Naive thymus-derived CD4-positive, alpha-beta T cell (primary cell): ENCODE results near the gene CFAP65. TPM values are rescaled to one million over a fixed set of nuclear protein-coding genes. Genes with fewer than 3 reads are reported as not detected.
A peak's percentile ranks its signal among the peaks of the same experiment; 100 is the strongest.

ENCODE experiments used
- ATAC-seq: fragments of 150-1000 bp; cut with Tn5 transposase; 2 replicates; pipeline ENCODE4 v1.10.0; 2021; ENCODE audit warnings: mild to moderate bottlenecking, moderate library complexity
- CTCF ChIA-PET: fragments of 350-600 bp; sonication (Branson Sonifier 250); formaldehyde crosslinking; loops from one replicate; lab custom pipeline; 2021; ENCODE audit warnings: antibody characterized with exemption; lab: Charles Lee
- POLR2A ChIA-PET: fragments of 350-600 bp; sonication (Branson Sonifier 250); formaldehyde crosslinking; loops from one replicate; lab custom pipeline; 2021; ENCODE audit warnings: antibody characterized with exemption, inconsistent platforms; lab: Charles Lee
- DNase-seq, 9 donors: peaks; one replicate each; pipeline versions ENCODE4 v3.0.0 to v3.0.0-alpha.2; 2020 to 2022; ENCODE audit warnings: mixed read lengths in 1 of 9
- H3K27ac ChIP-seq: one replicate; pipeline ENCODE4 v1.7.0; 2013; ENCODE audit warnings: mild to moderate bottlenecking, low read depth, low read length, moderate library complexity
- H3K27me3 ChIP-seq, 2 donors: one replicate each; pipeline ENCODE4 v1.7.0; 2013; ENCODE audit warnings: low read length in 2 of 2, mild to moderate bottlenecking in 2 of 2, moderate library complexity in 2 of 2; ENCODE audit not compliant: control insufficient read depth in 2 of 2, insufficient read depth in 2 of 2
- H3K36me3 ChIP-seq, 3 experiments: 1 replicate in 2 of 3; 2 replicates in 1 of 3; pipeline ENCODE4 v1.7.0; 2013; ENCODE audit warnings: low read length in 3 of 3, mild to moderate bottlenecking in 3 of 3, moderate library complexity in 1 of 3; ENCODE audit not compliant: insufficient read depth in 3 of 3, control insufficient read depth in 2 of 3
- H3K4me1 ChIP-seq, 2 donors: one replicate each; pipeline ENCODE4 v1.7.0; 2013; ENCODE audit warnings: low read length in 2 of 2, mild to moderate bottlenecking in 2 of 2, moderate library complexity in 1 of 2; ENCODE audit not compliant: control insufficient read depth in 2 of 2, insufficient read depth in 2 of 2
- H3K4me3 ChIP-seq: 2 replicates; pipeline ENCODE4 v1.7.0; 2013; ENCODE audit warnings: mild to moderate bottlenecking, low read length
- H3K9me3 ChIP-seq, 3 experiments: 1 replicate in 2 of 3; 2 replicates in 1 of 3; pipeline ENCODE4 v1.7.0; 2013; ENCODE audit warnings: low read length in 3 of 3; ENCODE audit not compliant: control insufficient read depth in 2 of 3
- H3K27ac Mint-ChIP-seq, 9 donors: one replicate each; pipeline ENCODE4 v1.8.0; 2020 to 2022; ENCODE audit warnings: mixed read lengths in 9 of 9, mild to moderate bottlenecking in 8 of 9, moderate library complexity in 5 of 9, inconsistent platforms in 2 of 9
- H3K27me3 Mint-ChIP-seq, 5 donors: one replicate each; pipeline ENCODE4 v1.8.0; 2021 to 2022; ENCODE audit warnings: mixed read lengths in 5 of 5, mild to moderate bottlenecking in 1 of 5
- H3K36me3 Mint-ChIP-seq, 5 donors: one replicate each; pipeline ENCODE4 v1.8.0; 2020 to 2022; ENCODE audit warnings: mixed read lengths in 5 of 5, mild to moderate bottlenecking in 3 of 5, inconsistent platforms in 1 of 5
- H3K4me1 Mint-ChIP-seq, 7 donors: one replicate each; pipeline ENCODE4 v1.8.0; 2020 to 2022; ENCODE audit warnings: mixed read lengths in 7 of 7, mild to moderate bottlenecking in 3 of 7, inconsistent platforms in 1 of 7
- H3K4me3 Mint-ChIP-seq, 10 donors: one replicate each; pipeline ENCODE4 v1.8.0; 2020 to 2022; ENCODE audit warnings: mild to moderate bottlenecking in 10 of 10, mixed read lengths in 10 of 10, moderate library complexity in 6 of 10, inconsistent platforms in 2 of 10
- H3K9me3 Mint-ChIP-seq, 11 donors: one replicate each; pipeline ENCODE4 v1.8.0; 2020 to 2022; ENCODE audit warnings: mixed read lengths in 11 of 11, mild to moderate bottlenecking in 4 of 11, inconsistent platforms in 1 of 11, moderate library complexity in 1 of 11
- intact Hi-C, 2 donors: fragments of 100-400 bp; cut with micrococcal nuclease; formaldehyde crosslinking; loops; one replicate each; pipeline ENCODE4 v1.15.1; 2023
- polyA plus RNA-seq, 2 donors: library from polyadenylated mRNA; unstranded; fragments of 300-500 nt; fragmentation: Illumina TruSeq; gene quantifications; one replicate each; pipeline ENCODE4 v1.2.3, GENCODE V29; 2021
- total RNA-seq, 6 experiments: library from RNA in 5 of 6; stranded (reverse) in 5 of 6; gene quantifications; 1 replicate in 5 of 6; 2 replicates in 1 of 6; pipeline ENCODE4 v1.2.3 and lab custom pipeline; 2021 to 2026

Gene CFAP65
- total and polyA plus RNA-seq, 7 experiments from 2014 or later: not detected

DNA sequence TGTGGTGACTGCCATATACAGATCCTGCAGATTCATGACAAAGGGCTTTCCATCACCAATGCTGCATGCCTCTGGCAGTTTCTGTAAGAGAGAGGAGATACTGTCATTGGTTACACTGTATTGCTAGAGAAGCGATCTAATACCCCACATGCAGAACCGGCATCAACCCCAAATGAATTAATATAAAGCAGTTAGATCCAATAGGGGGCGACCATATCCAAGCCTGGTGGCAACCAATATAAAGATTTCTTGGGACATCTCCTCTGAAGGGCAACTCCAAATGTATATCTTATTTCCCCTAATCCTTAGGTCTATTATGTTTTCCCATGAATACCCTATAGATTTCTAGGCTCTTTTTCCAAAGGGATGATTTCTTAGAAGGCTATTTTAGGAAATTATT, 36.8 kb upstream of the CFAP65 start:
- DNase-seq (no peak), ATAC-seq (no peak)
- no peak overlapping the region for H3K27ac Mint-ChIP-seq
- no peaks in the 10 kb centered on the region for H3K27me3 ChIP-seq
- no peaks in the 10 kb centered on the region for H3K4me1 Mint-ChIP-seq
- no peaks in the 10 kb centered on the region for H3K4me1 ChIP-seq
- H3K4me3 ChIP-seq: no peak overlapping the region
- H3K9me3 Mint-ChIP-seq: no peaks in the 10 kb centered on the region
- H3K36me3 ChIP-seq: peaks cover 4 to 34% (median 16%) of the 10 kb centered on the region in 3 experiments
- intact Hi-C loops: no loop called here
- no peak overlapping the region for H3K4me3 Mint-ChIP-seq
- no peaks in the 10 kb centered on the region for H3K9me3 ChIP-seq
- H3K27ac ChIP-seq: no peak overlapping the region
- no peaks in the 10 kb centered on the region for H3K27me3 Mint-ChIP-seq
- POLR2A ChIA-PET: no interaction called here
- CTCF ChIA-PET: interaction anchor here (0.6 kb wide), 1 partner anchor 471 kb away, joined by 3 read pairs; no protein-coding TSS in a partner anchor
- H3K36me3 Mint-ChIP-seq: peaks cover 2 to 37% (median 14%) of the 10 kb centered on the region in 5 donors

DNA sequence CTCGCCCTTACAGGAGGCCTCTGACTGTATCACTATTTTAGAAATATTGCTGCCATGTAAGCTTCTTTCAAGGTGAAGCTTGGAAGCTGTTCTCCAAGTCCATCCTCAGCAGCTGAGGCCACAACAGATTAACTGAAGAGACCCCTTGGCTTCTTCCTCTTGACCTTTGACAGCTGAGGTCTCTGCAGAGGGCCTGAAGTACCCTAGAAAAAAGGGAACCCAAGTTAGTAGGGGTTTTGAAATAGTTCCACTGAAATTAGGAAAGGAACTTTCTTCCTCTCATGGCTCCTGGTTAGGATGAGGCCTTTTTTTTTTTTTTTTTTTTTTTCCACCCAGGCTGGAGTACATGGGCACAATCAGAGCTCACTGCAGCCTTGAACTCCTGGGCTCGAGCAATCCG, 34.9 kb upstream of the CFAP65 start:
- Mint-ChIP-seq H3K4me1 (no peaks in the 10 kb centered on the region), H3K27me3 (no peaks in the 10 kb centered on the region), H3K36me3 (peaks cover 2 to 38% (median 14%) of the 10 kb centered on the region in 5 donors), H3K9me3 (no peaks in the 10 kb centered on the region), H3K4me3 (no peak overlapping the region), H3K27ac (no peak overlapping the region)
- DNase-seq: no peak
- ATAC-seq: no peak
- H3K9me3 ChIP-seq: no peaks in the 10 kb centered on the region
- CTCF ChIA-PET: interaction anchor here (1.1 kb wide), 1 partner anchor 18 kb away, joined by 5 read pairs; no protein-coding TSS in a partner anchor
- intact Hi-C loops: no loop called here
- H3K4me3 ChIP-seq: no peak overlapping the region
- POLR2A ChIA-PET: no interaction called here
- no peaks in the 10 kb centered on the region for H3K4me1 ChIP-seq
- peaks cover 4 to 37% (median 16%) of the 10 kb centered on the region in 3 experiments for H3K36me3 ChIP-seq
- no peak overlapping the region for H3K27ac ChIP-seq
- H3K27me3 ChIP-seq: no peaks in the 10 kb centered on the region

DNA sequence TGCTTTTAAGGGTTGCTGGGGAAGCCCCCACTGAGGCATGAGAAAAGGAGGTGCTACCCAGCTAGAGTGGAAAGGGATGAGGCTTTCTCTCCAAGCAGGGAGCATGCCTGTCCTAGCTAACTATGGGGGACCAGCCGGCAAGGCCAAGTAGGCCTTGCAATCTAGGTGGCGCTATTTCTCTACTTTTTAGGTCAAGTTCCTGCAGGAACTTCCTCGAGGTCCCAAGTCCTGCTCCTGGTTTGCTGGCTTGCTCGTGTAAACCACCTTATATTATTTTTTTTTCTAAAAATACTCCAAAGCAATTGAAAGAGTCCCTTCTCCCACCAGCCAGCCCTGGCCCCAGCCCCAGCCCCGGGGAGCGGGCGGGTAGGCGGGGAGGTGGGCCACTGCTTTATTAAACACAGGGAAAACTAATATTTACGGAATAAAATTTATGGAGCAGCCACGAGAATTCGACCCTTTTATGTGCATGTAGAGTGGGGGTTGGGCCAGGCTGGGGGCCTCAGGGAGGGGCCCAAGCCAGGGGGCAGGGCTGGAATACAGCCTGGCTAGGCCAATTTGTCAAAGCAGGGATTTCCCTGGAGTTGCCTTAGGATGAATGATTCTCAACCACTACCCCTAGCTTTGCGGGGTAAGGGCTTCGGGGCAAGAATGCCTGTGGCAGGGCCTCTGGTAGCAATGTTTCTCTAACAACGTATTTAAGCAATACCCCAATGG, 32.3 kb upstream of the CFAP65 start:
- no peak overlapping the region for H3K4me3 ChIP-seq
- ChIA-PET CTCF (interaction anchor here (0.6 to 1.2 kb wide), 3 partner anchors 45 to 125 kb away, joined by 3 to 4 read pairs (median 4); no protein-coding TSS in a partner anchor), POLR2A (no interaction called here)
- Mint-ChIP-seq H3K4me3 (no peak overlapping the region), H3K27me3 (no peaks in the 10 kb centered on the region), H3K27ac (peak overlapping the region in 1 of 9 donors; percentile 22), H3K36me3 (peaks cover 2 to 53% (median 18%) of the 10 kb centered on the region in 5 donors), H3K4me1 (peaks cover 0 to 2% (median 0%) of the 10 kb centered on the region in 7 donors), H3K9me3 (no peaks in the 10 kb centered on the region)
- H3K4me1 ChIP-seq: no peaks in the 10 kb centered on the region
- intact Hi-C loops: no loop called here
- no peak for DNase-seq
- H3K9me3 ChIP-seq: no peaks in the 10 kb centered on the region
- H3K27ac ChIP-seq: no peak overlapping the region
- H3K36me3 ChIP-seq: peaks cover 4 to 37% (median 16%) of the 10 kb centered on the region in 3 experiments
- no peak for ATAC-seq
- no peaks in the 10 kb centered on the region for H3K27me3 ChIP-seq

DNA sequence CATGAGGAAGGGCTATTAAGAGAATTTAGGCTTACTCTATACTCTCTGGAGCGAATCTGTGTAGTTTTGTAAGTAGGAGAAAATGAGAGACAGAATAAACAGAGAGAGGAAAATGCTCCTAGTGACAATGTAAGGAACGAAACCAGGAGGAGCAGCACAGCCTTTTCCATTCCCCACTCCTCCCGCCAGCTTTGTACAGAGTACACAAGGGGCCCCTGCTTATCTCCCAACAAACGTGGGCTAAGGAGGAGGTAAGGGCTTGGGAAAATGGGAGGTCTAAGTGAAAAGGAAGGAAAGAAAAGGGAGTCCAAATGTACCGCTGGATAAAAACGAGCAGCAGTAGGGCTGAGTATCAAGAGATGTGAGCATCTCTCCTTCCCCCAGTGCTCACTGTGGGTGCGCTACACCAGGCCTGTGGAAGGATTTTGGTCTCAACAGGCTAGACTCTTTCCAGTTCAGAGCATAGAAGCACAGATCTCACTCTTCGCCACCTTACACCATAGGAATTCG, 31.5 kb upstream of the CFAP65 start:
- intact Hi-C loops: no loop called here
- CTCF ChIA-PET: interaction anchor here (0.6 to 2.3 kb wide), 3 partner anchors 15 to 125 kb away, joined by 4 to 7 read pairs (median 4); no protein-coding TSS in a partner anchor

DNA sequence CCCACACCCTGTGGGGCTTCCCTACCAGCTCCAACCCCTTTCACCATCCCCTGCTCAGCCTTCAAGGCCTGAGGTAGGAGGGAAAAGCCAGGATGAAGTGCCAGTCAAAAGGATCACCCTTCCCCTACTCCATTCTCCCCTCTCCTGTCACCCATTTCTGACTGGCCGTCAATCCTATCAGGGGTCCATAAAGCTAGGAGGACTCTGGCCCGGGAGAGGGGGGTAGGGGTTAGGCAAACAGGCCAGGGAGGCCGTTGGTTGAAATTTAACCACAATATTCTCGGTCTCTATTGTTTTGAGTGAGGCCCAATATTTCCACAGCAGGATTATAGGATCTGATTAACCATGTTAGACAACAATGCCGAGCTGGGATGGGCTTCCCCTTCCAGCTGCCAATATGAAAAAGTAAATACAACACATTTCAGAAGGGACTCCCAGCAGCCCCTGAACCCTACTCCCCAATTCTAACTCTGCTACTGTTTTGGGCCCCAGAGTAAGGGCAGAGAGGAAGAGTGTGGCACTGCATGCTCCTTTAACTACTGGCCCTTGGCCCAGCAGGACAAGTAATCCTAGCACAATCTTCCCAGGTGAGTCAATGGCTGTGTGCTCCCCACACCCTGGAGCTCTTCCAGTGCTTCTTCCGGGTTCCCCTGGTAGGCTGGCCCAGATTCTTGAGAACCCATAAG, 30.0 kb upstream of the CFAP65 start:
- Mint-ChIP-seq H3K27me3 (peaks cover 0 to 3% (median 0%) of the 10 kb centered on the region in 5 donors), H3K4me1 (peaks cover 0 to 2% (median 0%) of the 10 kb centered on the region in 7 donors), H3K4me3 (no peak overlapping the region), H3K27ac (no peak overlapping the region), H3K36me3 (peaks cover 0 to 45% (median 18%) of the 10 kb centered on the region in 5 donors), H3K9me3 (no peaks in the 10 kb centered on the region)
- ChIA-PET POLR2A (interaction anchor here (0.6 kb wide), 1 partner anchor 245 kb away, joined by 3 read pairs; no protein-coding TSS in a partner anchor), CTCF (interaction anchor here (2.3 kb wide), 1 partner anchor 13 kb away, joined by 7 read pairs; no protein-coding TSS in a partner anchor)
- intact Hi-C loops: no loop called here
- H3K27me3 ChIP-seq: no peaks in the 10 kb centered on the region
- H3K27ac ChIP-seq: no peak overlapping the region
- H3K4me3 ChIP-seq: no peak overlapping the region
- no peaks in the 10 kb centered on the region for H3K4me1 ChIP-seq
- H3K9me3 ChIP-seq: no peaks in the 10 kb centered on the region
- DNase-seq: no peak
- peaks cover 4 to 17% (median 6%) of the 10 kb centered on the region in 3 experiments for H3K36me3 ChIP-seq
- no peak for ATAC-seq

More for the DNA sequence above, 31.5 kb upstream of the CFAP65 start:
- Mint-ChIP-seq H3K9me3 (no peaks in the 10 kb centered on the region), H3K27me3 (no peaks in the 10 kb centered on the region), H3K36me3 (peaks cover 2 to 50% (median 22%) of the 10 kb centered on the region in 5 donors), H3K4me3 (no peak overlapping the region), H3K4me1 (peaks cover 0 to 2% (median 0%) of the 10 kb centered on the region in 7 donors), H3K27ac (no peak overlapping the region)
- Histone ChIP-seq H3K36me3 (peaks cover 4 to 32% (median 16%) of the 10 kb centered on the region in 3 experiments), H3K27ac (no peak overlapping the region), H3K4me1 (no peaks in the 10 kb centered on the region), H3K9me3 (no peaks in the 10 kb centered on the region), H3K4me3 (no peak overlapping the region), H3K27me3 (no peaks in the 10 kb centered on the region)
- DNase-seq (no peak), ATAC-seq (no peak)
- POLR2A ChIA-PET: no interaction called here

DNA sequence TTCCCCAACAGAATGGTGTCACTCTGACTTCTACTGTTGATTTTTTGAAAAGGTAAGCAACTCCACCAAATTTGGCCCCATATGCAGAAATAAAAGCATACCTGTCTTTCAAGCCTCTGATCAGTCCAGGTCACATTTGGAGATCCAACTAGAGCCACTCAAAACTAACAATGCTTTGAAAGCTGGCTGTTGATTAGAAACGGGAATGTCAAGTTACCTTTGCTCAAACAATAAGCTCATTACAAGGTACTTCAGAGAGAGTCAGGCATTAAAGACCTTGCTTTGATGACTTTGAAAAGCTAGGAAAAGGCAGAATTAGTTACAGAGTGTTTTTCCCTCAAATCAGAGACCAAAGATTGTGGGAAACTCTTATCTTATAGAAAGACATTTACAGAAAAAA, 24.2 kb upstream of the CFAP65 start:
- CTCF ChIA-PET: no interaction called here
- H3K4me1 ChIP-seq: no peaks in the 10 kb centered on the region
- no peaks in the 10 kb centered on the region for H3K9me3 ChIP-seq
- no peak for ATAC-seq
- POLR2A ChIA-PET: interaction anchor here (0.6 kb wide), 1 partner anchor 657 kb away, joined by 3 read pairs; no protein-coding TSS in a partner anchor
- Mint-ChIP-seq H3K36me3 (peaks cover 0 to 19% (median 10%) of the 10 kb centered on the region in 5 donors), H3K4me1 (peaks cover 0 to 6% (median 3%) of the 10 kb centered on the region in 7 donors), H3K9me3 (no peaks in the 10 kb centered on the region), H3K27me3 (peaks cover 30 to 45% (median 37%) of the 10 kb centered on the region in 5 donors), H3K4me3 (no peak overlapping the region), H3K27ac (no peak overlapping the region)
- intact Hi-C loops: no loop called here
- no peak for DNase-seq
- no peaks in the 10 kb centered on the region for H3K36me3 ChIP-seq
- H3K27me3 ChIP-seq: peaks cover 3 to 9% of the 10 kb centered on the region in 2 donors
- H3K27ac ChIP-seq: no peak overlapping the region
- H3K4me3 ChIP-seq: no peak overlapping the region
